LNCaP clone FGC (cell line): ENCODE measurements around the gene NF2.

Source experiments
- DNase-seq: peaks from one replicate; pipeline ENCODE4 v3.0.0-alpha.2; 2011; ENCODE audit warnings: low read depth
- H3K4me3 ChIP-seq: 2 replicates; pipeline ENCODE4 v1.5.1; 2011; ENCODE audit warnings: mild to moderate bottlenecking, low read depth, low read length, control low read depth
- CTCF ChIP-seq: IDR thresholded peaks from 2 replicates; pipeline ENCODE4 v1.5.1; 2012; ENCODE audit warnings: mild to moderate bottlenecking; ENCODE audit not compliant: control insufficient read depth, insufficient read depth; ENCODE audit errors: extremely low read depth

NF2 gene

GRCh38 chr22:29735416-29735815, 132.0 kb downstream of the NF2 start:
- no peak for DNase-seq
- H3K4me3 ChIP-seq = no peak overlapping the region
- TF ChIP-seq CTCF = no peak

GRCh38 chr22:29737251-29738117, 134.1 kb downstream of the NF2 start:
- DNase-seq = no peak
- no peak overlapping the region for H3K4me3 ChIP-seq
- TF ChIP-seq CTCF = no peak

GRCh38 chr22:29738118-29738815, 134.8 kb downstream of the NF2 start:
- no peak overlapping the region for H3K4me3 ChIP-seq
- DNase-seq = no peak
- no peak for TF ChIP-seq CTCF

GRCh38 chr22:29739346-29739875, 136.0 kb downstream of the NF2 start:
- no peak overlapping the region for H3K4me3 ChIP-seq
- no peak for DNase-seq
- TF ChIP-seq CTCF = no peak

GRCh38 chr22:29740216-29740615, 136.8 kb downstream of the NF2 start:
- no peak for TF ChIP-seq CTCF
- no peak for DNase-seq
- H3K4me3 ChIP-seq = no peak overlapping the region

- no peak for DNase-seq
- no peak for TF ChIP-seq CTCF
- no peak overlapping the region for H3K4me3 ChIP-seq
These were observed 138.5 kb downstream of the NF2 start for GRCh38 chr22:29741926-29742325.
